PFSK-1 (cell line): ENCODE data around the gene FBP2.

ENCODE experiments used
- FOXP2 ChIP-seq: optimal IDR thresholded peaks from 2 replicates; pipeline ENCODE3; 2011; ENCODE audit warnings: borderline replicate concordance, control low read depth, inconsistent platforms; ENCODE audit not compliant: insufficient read depth; ENCODE audit errors: extremely low read length, extremely low read depth
- POLR2AphosphoS5 ChIP-seq: IDR thresholded peaks from 2 replicates; pipeline ENCODE4 v1.6.1; 2012; ENCODE audit warnings: low read depth, mild to moderate bottlenecking, control low read depth, low read length, moderate library complexity
- REST ChIP-seq, 2 experiments: IDR thresholded peaks; 2 replicates each; pipeline versions ENCODE4 v1.6.1 to v1.8.0; 2011 to 2012; ENCODE audit warnings: low read depth in 2 of 2, low read length in 2 of 2, control low read depth in 1 of 2, inconsistent platforms in 1 of 2, mild to moderate bottlenecking in 1 of 2, moderate library complexity in 1 of 2; ENCODE audit not compliant: insufficient read depth in 1 of 2
- SIN3A ChIP-seq: IDR thresholded peaks from 2 replicates; pipeline ENCODE4 v1.6.1; 2012; ENCODE audit warnings: mild to moderate bottlenecking, low read length, moderate library complexity, borderline replicate concordance; ENCODE audit not compliant: insufficient read depth
- TAF1 ChIP-seq: IDR thresholded peaks from 2 replicates; pipeline ENCODE4 v1.6.1; 2012; ENCODE audit warnings: low read length, control low read depth, borderline replicate concordance; ENCODE audit not compliant: insufficient read depth

The FBP2 gene

GRCh38 chr9:94600715-94601114 lies 7.1 kb upstream of the FBP2 start:
- no peak for TF ChIP-seq POLR2AphosphoS5
- no peak for TF ChIP-seq TAF1
- TF ChIP-seq SIN3A, result no peak
- TF ChIP-seq FOXP2, result no peak

- TF ChIP-seq SIN3A, result no peak
- no peak for TF ChIP-seq FOXP2
- TF ChIP-seq REST (IDR thresholded peaks at IDR 0.05; ENCODE audit: insufficient read depth in 1 of 2, low read depth in 2 of 2, low read length in 2 of 2), result no peak
- TF ChIP-seq TAF1, result no peak
Measured at GRCh38 chr9:94600258-94600657, 6.6 kb upstream of the FBP2 start.

- no peak for TF ChIP-seq REST (IDR thresholded peaks at IDR 0.05; ENCODE audit: insufficient read depth in 1 of 2, low read depth in 2 of 2, low read length in 2 of 2)
- TF ChIP-seq SIN3A, result no peak
- no peak for TF ChIP-seq POLR2AphosphoS5
- no peak for TF ChIP-seq TAF1
- TF ChIP-seq FOXP2, result no peak
Measured at GRCh38 chr9:94599102-94599501, 5.5 kb upstream of the FBP2 start.

- TF ChIP-seq REST (IDR thresholded peaks at IDR 0.05; ENCODE audit: insufficient read depth in 1 of 2, low read depth in 2 of 2, low read length in 2 of 2), result no peak
- TF ChIP-seq POLR2AphosphoS5, result no peak
- TF ChIP-seq SIN3A, result no peak
- TF ChIP-seq TAF1, result no peak
- no peak for TF ChIP-seq FOXP2
Measured at GRCh38 chr9:94591876-94592275, 1.7 kb downstream of the FBP2 start.

- no peak for TF ChIP-seq FOXP2
- TF ChIP-seq POLR2AphosphoS5, result no peak
- no peak for TF ChIP-seq SIN3A
- no peak for TF ChIP-seq TAF1
- no peak for TF ChIP-seq REST (IDR thresholded peaks at IDR 0.05; ENCODE audit: insufficient read depth in 1 of 2, low read depth in 2 of 2, low read length in 2 of 2)
Measured at GRCh38 chr9:94588681-94589080, 4.9 kb downstream of the FBP2 start.
